NCI-H128 (cell line): ENCODE results near the gene SCAI.
"Not testable (repeated sequence)": the region's sequence is repeated elsewhere in the genome, so short reads cannot be mapped to it uniquely, and the experiment has no call there.

ENCODE experiments used
- DNase-seq: peaks from one replicate; lab custom pipeline; 2025; ENCODE audit not compliant: unreplicated experiment; lab: John Stamatoyannopoulos, UW

Gene SCAI

DNA sequence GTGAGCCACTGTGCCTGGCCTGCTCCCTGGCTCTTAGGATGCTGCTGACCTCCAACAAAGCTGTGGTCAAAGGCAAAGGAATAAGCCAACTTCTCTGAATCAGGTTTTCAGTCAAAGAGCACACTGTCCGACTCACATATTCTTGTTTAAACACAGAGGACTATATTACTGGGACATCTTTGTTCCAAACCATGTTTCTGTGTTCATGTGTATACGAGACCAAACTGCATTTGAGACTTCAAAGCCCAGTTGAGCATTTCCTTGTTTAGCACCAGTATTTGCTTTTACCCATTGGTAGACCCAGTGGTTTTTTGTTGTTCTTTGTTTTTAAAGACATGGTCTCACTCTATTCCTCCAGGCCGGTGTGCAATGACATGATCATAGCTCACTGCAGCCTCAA lies 100.2 kb downstream of the SCAI start:
- no peak for DNase-seq

DNA sequence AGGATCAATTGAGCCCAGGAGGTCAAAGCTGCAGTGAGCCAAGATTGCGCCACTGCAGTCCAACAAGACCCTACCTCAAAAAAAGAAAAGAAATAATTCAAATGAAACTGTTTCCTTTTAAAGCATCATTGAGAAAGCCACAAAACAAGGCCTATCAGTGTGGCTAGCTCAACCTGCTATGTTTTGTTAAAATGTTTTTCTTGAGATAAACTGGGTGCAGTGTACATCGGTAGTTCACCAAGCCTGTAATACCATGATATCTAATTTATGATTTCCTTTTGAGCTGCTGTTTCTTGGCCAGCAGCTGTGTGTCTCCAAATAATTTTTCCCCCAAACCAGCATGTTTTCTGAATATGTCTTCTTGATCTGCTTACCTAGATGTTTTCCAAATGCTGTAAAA lies 105.2 kb downstream of the SCAI start:
- no peak for DNase-seq

DNA sequence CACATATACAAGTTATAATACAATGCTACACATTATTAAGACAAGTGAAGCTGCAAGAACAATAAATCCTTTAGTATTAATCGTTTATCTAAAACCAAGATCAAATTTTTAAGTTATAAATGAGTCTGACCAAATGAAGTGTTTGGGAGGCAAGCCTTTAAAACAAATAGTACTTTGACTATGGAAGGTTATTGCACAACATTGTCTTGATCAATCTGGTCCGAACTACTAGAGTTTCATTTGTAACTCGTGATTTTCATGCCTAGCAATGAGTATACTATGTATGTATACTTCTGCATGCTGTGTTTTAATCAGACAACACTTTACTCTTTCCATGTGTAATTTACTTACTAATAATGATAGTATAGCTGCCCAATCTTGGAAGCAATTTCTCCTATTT lies 115.3 kb downstream of the SCAI start:
- no peak for DNase-seq

DNA sequence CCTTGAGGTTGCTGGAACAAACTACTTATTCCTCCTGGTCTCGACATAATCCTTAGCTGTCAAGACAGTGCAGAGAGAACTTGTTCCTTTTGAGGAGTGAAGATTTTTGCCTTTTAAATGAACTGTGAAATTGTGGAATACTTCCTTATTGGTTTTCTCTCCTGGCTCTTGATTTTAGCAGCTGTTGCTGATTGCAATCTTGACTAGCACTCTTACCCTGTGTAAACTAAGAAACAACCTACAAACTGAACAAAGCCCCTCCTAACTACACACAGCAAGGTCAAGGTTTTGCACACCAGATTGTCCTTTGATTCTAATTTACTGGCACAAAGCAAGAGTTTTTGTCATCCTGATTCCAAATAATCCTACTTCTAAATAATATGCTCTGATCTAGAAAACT lies 118.4 kb downstream of the SCAI start:
- DNase-seq = no peak

DNA sequence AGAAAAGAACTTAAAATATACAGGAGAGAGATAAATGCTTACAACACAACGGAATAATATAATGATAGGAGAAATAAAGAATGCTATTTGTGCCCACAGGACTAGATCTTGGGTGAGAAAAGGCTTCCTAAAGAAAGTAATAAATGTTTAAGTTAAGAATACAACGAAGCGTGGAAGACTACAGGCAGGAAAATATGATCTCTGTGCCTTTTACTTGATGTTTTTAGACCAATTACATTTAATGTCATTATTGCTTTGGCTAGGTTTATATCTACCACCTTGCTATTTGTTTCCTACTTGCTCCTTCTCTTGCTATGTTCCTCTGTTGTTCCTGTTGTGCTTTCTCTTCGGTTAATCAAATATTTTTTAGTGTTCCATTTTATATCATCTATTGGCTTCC lies 122.3 kb downstream of the SCAI start:
- no peak for DNase-seq

DNA sequence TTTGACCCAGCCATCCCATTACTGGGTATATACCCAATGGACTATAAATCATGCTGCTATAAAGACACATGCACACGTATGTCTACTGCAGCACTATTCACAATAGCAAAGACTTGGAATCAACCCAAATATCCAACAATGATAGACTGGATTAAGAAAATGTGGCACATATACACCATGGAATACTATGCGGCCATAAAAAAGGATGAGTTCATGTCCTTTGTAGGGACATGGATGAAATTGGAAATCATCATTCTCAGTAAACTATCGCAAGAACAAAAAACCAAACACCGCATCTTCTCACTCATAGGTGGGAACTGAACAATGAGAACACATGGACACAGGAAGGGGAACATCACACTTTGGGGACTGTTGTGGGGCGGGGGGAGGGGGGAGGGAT lies 127.7 kb downstream of the SCAI start:
- DNase-seq = not testable (repeated sequence)

DNA sequence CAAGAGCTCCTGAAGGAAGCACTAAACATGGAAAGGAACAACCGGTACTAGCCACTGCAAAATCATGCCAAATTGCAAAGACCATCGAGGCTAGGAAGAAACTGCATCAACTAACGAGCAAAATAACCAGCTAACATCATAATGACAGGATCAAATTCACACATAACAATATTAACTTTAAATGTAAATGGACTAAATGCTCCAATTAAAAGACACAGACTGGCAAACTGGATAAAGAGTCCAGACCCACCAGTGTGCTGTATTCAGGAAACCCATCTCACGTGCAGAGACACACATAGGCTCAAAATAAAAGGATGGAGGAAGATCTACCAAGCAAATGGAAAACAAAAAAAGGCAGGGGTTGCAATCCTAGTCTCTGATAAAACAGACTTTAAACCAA lies 131.3 kb downstream of the SCAI start:
- not testable (repeated sequence) for DNase-seq

DNA sequence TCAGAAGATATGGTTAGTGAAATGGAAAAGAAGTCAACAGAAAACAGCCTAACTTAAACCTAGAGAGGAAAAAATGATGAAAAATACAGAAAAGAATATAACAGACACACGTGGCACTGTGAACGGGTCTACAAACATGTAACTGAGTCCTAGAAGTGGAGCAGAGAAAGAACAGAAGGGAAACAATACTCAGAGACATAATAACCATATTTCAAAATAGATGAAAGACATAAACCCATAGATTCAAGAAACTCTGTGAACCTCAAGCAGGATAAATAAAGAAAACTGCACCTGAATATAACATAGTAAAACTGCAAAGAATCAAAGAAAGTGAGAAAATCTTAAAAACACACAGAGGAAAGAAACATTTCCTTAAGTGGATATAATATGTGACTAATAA lies 134.7 kb downstream of the SCAI start:
- no peak for DNase-seq

DNA sequence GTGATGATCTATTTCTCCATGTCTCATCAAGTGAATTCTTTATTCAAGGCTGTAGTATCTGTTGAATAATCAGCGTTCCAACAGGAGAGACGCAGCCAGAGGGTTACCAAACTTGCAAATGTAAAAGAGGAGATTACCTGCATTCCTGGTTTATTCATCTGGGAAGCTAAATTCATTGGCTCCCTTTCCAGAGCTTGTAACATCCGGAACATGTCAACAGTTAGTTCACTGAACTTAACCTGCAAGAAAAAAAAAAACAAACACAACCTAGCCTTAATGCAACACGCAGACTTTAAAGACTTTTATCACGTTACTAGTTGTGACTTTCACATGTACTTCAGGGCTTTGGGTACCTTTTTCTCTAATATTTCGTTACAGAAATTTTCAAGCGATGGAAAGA lies 140.0 kb downstream of the SCAI start:
- no peak for DNase-seq

DNA sequence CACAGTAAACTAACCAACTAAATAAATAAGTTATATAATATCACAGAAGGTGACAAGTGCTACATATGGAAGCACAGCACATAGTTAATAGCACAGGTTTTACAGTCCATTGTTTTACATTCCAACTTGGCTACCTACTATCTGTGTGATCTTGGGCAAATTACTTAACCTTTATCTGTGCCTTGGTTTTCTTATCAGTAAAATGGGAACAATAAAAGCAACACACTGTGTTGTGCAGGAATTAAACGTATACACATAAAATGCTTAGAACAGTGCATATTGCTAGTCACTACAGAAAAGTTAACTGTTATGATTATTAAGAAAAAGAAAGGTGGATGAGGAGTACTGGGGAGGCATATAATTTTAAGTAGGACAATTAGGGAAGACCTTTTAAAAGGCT lies 159.6 kb downstream of the SCAI start:
- no peak for DNase-seq

DNA sequence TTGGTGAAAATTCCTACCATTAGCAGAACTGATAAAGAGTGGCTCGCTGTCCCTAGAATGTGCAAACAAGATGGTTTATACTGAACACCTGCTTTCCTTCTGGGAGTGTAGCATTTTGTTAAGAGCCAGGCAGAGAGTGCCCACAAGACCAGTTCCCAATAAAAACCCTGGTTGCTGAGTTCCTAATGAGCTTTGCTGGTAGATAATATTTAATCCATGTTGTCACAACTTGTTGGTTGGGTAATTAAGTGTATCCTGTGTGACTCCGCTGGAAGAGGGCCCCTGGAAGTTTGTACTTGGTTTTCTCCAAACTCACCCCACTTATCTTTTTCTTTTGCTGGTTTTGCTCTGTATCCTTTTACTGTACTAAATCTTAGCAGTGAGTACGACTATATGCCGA lies 162.9 kb downstream of the SCAI start:
- no peak for DNase-seq

DNA sequence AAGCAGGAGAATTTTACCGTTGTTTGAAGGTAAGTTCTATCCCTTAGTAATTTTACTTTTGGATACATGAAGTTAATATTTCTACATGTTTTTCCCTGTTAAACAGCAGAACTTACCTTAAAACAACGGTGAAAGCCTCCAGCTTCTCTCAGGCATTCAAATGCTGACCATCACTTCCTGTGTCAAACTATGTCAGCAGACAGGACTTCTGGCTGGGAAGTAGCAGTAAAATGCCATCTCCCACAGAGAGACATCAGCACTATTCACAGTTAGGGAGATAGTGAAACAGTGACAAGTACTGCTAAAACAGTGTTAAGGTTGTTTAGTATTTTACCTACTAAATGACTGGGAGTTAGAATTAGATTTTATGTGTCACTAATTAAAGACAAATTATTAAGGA lies 168.2 kb downstream of the SCAI start:
- DNase-seq = no peak

DNA sequence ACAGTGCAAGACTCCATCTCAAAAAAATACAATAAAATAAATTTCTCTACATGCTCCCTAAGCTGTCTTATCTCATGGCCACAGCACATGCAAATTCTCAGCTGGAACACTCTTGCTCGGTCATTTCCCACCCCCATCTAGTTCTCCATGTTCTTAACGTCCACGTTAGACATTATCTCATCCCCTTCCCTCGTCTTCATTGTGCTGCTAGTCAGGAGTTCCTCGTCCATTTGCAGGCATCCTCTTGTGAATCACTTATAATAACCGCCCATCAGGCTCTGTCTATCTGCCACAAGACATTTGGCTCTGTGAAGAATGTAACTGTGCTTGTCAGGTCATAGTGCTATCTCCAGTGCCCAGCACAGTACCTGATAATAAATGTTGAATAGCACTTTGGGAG lies 169.5 kb downstream of the SCAI start:
- DNase-seq = no peak

DNA sequence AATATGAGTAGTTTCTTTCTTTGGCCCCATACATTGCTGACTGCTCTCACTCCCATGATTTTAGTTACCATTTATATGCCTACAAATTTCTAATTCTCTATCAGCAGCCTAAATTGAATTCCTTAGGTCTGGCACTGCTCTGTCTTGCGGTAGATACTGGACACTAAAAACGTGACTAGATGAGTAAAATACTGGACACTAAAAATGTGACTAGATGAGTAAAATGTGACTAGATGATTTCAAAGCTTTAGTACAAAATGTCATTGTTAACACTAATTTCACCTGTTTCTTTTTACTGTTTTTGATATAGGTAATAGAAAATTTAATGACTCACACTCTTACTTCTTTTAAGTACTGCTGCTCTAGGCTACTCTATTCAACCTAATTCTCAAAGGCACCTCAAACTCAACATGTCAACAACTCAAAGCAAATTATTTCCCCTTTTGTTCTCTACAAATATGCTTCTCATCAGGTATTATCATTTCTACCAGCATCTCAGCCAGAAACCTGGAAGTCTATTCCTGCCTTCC lies 171.0 kb downstream of the SCAI start:
- DNase-seq = no peak

DNA sequence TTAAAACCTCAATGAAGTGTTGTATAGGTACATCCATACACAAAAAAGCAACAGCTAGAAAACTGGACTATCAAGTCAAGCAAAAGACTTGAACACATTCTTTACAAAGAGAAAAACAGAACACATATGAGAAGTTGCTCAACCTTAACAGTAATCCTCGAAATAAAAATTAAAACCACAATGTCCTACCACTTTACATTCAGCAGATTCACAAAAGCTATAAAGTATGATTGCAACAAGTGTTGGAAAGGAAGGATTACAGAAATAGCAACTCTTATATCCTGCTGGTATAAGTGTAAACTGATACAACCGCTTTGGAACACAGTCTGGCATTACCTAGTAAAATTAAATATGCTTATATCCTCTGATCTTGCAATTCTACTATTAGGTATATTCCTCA lies 173.9 kb downstream of the SCAI start:
- no peak for DNase-seq

DNA sequence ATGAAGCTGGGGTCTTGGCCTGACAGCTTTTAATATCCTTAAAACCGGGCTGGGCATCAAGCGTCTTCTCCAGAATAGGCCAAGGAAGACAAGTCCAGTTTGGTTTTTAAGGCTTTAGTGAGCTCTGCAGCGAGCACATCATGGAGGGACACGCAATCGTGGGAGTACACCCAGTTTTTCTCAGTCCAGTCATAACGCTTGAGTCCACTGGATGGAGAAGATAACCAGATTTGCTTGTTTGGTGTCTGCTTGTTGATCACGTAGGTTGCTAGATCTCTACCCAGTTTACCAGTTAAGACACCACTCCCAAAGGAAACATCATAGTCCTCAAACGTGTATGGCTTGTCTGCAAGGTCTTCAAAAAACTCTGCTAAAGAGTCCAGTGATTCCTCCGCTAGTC lies 175.1 kb downstream of the SCAI start:
- DNase-seq = no peak

DNA sequence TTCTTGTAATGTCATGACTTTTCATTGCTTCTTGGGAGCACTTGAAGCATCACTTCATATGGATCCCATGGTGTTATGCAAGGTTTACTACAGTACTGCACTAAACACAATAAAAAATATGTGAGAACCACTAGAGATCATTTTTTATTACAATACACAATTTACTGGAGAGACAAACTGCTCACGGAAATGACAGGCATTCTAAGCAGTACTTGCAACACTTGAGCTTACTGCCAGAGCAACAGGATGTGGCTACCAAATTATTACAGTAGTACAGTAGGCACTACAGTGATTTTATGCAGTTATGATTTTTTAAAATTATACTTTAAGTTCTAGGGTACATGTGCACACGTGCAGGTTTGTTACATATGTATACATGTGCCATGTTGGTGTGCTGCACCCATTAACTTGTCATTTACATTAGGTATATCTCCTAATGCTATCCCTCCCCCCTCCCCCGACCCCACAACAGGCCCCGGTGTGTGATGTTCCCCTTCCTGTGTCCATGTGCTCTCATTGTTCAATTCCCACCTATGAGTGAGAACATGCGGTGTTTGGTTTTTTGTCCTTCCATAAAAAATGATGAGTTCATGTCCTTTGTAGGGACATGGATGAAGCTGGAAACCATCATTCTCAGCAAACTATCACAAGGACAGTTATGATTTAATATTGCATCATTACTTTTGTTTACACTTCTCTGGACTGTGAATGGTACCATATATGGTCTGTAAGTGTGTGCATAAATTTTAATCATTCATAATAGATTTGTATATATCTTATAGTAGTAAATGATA lies 177.4 kb downstream of the SCAI start:
- not testable (repeated sequence) for DNase-seq

DNA sequence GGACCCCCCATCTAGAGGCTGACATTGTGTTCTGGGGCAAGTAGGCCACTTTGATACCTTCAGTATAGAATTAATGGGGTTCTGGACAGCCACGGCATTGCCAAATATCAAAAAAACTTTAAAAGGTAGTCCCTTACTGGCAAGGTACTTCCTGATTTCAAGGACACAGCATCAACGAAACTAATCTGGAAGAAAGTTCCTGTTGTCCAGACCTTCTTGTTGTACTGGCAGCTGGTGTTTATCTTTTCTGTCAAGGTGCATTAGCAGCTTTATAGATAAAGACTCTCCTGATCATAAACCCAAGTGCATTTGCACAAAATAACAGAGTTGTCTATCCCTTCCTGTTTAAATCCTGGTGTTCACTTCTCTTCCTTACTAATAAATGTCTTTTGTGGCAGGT lies 178.7 kb downstream of the SCAI start:
- DNase-seq = no peak

DNA sequence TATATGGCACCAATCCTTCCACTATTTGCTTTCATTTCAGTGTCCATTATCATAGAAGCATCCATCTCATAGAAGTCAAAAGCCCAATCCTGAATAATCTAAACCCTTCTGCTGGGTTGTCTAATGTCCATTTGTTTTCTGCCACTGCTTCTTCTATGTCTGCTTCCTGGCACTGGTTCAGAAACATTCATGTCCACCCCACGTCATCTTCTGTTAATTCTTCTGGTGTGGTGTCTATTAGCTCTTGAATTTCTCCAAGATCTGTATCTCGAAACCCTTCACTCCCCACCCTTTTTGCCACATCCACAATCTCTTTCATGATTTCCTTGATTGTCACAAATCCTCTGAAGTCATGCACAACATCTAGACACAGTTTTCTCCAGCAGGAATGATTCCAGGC lies 179.3 kb downstream of the SCAI start:
- DNase-seq = no peak

DNA sequence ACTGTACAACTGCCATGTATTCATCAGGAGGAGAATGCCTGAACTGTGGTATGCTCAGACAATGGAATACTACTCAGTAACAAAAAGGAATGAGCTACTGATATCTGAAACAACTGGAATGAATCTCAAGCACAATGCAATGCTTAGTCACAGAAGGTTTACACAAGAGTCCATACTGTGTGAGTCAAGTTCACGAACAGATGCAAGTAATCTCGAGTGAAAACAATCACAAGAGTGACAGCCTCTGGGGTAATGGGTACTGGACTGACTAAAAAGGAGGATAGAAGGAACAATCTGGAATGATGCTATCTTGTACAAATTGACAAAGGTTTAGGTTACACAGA lies 182.9 kb downstream of the SCAI start:
- DNase-seq = no peak

DNA sequence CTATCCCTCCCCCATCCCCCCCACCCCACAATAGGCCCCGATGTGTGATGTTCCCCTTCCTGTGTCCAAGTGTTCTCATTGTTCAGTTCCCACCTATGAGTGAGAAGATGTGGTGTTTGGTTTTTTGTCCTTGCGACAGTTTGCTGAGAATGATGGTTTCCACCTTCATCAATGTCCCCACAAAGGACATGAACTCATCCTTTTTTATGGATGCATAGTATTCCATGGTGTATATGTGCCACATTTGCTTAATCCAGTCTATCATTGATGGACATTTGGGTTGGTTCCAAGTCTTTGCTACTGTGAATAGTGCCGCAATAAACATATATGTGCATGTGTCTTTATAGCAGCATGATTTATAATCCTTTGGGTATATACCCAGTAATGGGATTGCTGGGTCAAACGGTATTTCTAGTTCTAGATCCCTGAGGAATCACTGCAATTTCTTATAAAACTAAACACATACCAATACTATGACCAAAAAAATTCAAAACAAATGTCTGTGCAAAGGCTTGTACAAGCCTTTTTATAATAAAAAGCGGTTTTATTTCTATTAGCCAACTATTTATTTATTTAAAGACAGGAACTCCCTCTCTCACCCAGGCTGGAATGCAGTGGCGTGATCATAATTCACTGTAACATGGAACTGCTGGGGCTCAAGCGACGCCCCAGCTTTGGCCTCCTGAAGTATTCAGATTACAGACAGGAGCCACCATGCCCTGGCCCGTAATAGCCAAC lies 183.5 kb downstream of the SCAI start:
- DNase-seq = not testable (repeated sequence)

DNA sequence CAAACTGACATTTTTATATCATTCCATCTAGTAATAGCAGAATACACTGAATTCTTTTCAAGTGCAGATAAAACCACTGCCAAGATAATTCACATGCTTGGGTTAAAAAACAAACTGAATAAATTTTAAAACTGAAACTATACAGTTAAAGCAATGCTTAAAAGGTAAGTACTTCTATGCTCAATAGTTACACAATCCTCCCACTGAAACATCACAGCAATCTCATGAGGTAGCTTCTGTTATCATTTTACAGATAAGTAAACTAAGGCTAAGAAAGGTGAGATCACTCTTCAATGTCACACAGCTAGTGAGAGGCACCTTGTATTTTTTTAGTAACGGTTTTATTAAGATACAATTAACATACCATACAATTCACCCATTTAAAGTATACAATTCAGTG lies 189.1 kb downstream of the SCAI start:
- DNase-seq = no peak
